Central memory CD4-positive, alpha-beta T cell (primary cell): Measurements from ENCODE around the gene CCSAP.

Experiments used
- DNase-seq: peaks from one replicate; pipeline ENCODE4 v3.0.0; 2022

CCSAP gene

DNA sequence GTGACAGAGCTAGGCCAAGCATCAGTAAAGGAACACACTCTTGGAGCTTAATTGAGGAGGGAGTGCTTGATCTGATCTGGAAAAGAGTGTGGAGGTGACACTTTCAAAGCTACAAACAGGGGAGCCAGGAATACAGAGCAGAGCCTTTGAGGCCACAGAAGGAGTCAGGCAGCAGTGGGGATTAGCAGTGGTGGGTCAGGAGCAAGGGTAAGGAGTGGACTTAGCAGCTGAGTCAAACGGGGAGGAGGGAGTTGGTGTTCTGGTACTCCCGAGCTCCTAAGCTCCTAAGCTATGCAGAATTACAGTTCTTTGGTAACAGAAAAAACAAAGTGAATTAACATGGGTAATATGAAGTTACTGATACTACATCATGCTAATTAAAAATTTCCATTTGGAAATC is 57.4 kb downstream of the CCSAP start:
- DNase-seq = no peak

DNA sequence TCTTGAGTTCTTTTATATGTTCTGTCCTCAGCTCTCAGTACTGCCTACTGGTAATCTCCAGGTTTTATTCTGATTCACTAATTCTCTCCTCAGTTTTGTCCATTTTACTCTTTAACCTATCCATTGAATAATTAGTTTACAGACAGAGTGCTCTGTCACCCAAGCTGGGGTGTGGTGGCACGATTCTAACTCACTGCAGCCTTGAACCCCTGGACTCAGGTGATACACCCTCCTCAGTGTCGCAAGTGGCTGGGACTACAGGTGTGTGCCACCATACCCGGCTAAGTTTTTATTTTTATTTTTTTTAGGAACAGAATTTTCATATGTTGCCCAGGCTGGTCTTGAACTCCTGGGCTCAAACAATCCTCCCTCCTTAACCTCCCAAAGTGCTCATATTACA is 58.0 kb downstream of the CCSAP start:
- no peak for DNase-seq

DNA sequence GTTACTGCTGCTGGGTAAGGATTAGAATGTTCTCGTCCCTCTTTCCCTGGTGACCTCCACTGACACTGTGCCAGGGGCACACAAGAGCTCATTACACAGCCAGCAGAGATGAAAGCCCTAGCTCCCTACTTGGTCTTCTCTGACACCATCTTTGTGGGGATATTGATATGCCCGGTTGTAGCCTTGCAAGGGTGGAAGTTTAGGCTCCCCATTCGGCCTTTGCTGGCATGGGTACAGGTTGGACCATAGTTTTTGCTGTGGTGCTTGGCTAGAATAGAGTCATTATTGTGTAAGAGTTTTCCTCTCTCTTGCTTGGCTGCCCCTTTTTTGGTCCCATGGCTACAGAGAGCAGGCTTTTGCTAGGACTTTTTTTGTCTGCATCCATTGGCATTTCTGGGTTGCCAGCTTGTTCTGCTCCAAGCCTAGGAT is 59.6 kb downstream of the CCSAP start:
- DNase-seq = no peak

DNA sequence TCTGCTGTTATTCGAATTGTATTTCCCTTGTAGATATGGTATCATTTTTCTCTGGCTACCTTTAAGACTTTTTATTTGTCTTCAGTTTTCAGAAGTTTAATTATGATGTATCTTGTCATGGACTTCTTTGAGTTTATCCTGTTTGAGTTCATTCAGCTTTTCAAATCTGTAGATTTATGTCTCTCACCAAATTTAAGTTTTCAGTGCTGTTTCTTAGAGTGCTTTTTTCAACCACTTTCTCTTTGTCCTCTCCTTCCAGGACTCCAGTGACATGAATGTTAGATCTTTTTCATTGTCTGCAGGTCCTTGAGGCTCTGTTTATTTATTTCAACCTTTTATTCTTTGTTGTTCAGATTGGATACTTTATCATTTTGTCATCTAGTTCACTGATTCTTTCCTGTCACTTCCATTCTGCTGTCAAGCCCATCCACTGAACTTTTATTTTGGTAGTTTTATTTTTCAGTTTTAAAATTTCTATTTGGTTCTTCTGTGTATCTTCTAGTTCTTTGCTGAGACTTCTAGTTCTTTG is 60.5 kb downstream of the CCSAP start:
- DNase-seq = no peak

DNA sequence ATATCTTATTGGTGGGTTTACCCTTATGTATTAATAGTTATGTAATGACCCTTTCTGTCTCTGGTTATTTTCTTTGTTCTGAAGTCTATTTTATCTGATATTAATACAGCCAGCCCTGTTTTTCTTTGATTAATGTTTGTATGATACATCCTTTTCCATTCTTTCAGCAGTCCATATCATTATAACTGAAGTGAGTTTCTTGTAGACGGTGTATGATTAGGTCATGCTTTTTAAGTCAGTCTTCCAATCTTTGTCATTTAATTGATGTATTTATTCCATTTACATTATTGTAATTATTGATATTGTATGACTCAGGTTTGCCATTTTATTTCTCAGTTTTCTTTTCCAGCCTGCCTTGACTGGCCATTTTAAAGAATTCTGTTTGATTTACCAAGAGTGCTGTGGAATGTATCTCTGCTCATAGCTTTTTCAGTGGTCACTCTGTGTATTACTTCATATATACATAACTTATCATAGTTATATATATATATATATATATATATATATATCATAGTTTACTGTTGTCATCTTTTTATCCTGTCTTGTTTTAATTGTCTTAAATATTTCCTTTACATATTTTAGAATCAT is 61.4 kb downstream of the CCSAP start:
- DNase-seq = no peak

DNA sequence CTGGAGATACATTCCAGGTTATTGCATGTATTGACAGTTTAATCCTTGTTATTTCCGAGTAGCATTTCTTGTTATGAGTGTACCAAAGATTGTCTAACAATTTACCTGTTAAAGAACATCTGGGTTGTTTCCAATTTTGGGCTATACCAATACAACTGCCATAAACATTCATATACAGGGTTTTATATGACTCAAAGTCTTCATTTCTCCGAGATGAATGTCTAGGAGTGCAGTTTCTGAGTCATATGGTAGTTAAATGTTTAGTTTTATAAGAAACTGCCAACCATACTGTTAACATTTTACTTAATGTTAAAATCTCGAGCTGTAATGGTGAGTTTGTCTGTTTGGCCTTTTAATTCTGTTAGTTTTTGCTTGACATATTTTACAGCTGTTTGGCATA is 61.9 kb downstream of the CCSAP start:
- DNase-seq = no peak

DNA sequence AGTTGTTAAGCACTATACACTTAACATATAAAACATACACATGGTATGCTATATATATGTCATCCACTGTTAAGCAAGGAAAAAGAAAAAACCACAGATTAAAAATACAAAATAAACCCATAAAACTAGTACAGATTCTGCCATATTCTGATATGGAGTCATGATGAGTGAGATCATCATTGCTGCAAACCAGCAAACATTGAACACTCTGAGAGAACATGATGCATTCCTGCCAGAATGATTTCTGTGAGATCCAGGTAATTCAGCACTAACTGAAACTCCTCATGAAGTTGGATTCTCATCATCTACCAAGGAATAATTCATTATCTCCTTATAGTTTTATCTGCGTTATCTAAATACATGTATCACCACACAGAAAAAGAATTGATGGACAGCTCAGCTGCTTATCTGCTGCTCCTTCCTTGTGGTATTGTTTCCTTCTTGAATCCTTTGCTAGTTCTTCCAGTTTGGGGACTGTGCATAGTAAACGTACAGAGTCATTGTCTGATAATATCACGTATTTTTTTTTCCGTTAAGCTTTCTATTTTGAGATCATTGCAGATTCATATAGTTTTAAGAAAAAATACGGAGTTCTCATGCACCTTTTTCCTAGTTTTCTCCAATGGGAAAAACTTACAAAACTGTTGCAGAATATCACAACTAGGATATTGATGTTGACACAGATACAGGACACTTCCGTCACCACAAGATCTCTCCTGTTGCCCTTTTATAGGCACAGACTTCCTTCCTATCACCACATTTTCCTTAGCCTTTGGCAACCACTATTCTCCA is 62.6 kb downstream of the CCSAP start:
- no peak for DNase-seq

DNA sequence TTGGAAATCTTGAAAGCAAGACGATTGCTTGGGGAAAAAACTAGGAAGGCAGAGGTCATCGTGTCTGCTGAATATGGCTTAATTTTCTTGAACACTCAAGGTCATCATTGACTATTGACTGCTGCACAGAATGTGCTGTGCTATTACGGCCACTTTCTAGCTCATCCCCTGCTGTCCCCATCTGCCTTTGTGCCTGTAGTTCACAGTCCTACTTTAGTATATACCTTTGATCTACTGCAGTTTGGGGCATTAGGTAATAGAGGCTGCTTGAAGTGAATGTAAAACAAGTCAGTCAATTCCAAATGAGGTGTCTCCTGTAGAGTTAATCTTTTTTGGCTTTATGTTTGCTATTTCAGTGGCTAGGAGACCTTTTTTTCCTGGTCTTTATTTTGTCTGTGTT is 63.6 kb downstream of the CCSAP start:
- DNase-seq = no peak

DNA sequence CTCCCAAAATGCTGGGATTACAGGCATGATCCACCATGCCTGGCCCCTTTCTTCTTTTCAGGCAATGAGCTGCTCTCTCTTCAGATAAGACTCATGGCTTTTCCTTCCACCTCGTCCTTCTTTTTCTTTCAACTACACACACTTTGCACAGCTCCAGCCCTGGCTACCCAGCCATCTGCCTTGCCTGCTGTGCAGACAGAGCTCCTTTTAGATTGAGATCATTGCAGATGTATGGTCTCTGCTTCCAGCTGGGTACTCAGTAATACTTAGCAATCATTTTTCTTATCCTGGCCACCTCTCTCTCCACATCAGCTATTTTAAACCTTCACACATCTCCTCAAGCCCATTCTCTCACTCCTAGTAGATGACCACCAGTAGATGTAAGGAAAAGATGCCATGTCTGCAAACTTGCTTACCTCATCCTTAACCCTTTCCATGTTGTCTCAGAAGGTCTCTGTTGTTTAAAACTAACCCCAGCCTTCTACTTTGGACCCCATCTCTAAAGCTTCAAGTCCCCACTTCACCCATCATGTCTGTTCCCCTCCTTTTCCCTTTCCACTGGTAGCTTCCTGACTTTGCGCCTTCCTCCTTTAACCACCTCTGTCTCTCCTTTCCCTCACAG is 64.6 kb downstream of the CCSAP start:
- DNase-seq = no peak

DNA sequence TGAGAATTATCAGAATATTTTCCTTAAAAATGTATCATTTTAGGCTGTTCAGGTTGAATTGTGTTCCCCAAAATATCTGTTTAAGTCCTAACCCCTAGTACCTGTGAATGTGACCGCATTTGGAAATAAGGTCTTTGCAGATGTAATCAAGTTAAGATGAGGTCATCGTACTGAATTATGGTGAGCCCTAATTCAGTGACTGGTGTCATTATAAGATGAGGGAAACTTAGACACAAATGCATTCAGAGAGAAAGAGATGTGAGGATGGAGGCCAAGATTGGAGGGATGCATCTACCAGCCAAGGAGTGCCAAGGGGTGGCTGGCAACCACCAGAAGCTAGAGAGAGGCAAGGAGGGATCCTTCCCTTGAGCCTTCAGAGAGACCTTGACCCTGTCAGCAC is 67.8 kb downstream of the CCSAP start:
- DNase-seq = no peak

DNA sequence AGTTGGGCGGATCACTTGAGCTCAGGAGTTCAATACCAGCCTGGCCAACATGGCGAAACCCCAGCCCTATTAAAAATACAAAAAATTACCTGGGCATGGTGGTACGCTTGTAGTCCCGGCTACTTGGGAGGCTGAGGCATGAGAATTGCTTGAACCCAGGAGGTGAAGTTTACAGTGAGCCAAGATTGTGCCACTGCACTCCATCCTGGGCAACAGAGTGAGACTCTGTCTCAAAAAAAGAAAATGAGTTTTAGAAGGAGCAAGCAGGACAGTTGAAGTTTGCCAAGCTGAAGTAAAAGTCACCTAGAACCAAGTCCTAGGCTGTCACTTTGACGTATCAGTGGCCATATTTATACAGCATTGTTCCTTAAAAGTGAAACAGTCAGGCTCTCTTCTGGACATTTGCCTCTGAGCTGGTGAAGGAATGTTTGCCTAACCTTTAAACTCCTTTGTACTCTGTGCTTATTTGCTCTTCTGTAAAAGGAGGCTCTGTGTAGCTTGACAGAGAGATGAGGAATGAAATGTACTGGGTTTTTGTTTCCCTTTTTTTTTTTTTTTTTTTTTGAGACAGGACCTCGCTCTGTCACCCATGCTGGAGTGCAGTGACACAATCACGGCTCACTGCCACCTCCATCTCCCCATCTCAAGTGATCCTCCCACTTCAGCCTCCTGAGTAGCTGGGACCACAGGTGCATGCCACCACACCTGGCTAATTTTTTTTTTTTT is 69.2 kb downstream of the CCSAP start:
- no peak for DNase-seq

DNA sequence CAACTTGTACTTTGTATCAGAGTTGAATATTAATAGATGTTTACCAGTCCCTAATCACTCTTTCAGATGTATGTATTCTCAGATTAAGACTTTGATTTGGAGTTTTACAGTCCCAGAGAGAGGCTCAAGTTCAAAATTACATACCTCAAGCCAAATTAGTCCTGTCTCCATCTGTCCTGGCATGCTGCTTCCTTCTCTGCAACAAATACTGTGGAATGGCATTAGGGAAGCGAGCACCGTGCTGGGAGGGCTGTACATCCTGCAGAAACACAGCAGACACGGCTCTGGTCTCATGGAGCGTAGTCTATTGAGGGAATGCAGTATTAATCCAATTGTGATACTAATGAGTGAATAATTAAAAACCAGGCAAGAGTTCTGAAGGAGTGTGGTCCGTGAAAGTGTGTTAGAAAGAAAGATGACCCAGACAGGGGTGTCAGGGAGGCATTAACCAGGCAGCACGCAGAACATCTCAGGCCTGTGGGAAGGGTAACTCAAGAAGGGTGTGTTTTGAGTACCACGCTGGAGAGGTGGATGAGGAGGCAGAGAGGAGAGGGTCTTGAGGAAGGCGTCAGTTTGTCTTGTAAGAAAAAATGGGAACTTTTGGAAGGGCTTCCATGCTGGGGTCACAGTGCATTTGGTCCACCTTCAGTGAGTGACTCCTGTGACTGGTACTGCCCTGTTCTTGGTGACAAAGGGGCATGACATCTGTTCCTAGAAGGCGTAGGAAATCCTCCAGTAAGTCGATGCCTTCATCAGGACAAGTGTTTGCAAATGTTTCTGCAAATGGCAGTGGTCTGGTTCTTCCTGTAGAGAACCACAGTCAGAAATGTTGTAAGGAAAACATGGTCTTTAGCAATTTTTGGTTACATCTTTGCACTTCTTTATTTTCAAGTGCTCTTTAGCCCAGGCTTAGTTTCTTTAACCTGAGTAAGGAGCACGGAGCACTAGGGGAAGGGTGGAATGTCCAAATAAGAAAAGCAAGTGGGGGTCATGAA is 70.4 kb downstream of the CCSAP start:
- DNase-seq = no peak

DNA sequence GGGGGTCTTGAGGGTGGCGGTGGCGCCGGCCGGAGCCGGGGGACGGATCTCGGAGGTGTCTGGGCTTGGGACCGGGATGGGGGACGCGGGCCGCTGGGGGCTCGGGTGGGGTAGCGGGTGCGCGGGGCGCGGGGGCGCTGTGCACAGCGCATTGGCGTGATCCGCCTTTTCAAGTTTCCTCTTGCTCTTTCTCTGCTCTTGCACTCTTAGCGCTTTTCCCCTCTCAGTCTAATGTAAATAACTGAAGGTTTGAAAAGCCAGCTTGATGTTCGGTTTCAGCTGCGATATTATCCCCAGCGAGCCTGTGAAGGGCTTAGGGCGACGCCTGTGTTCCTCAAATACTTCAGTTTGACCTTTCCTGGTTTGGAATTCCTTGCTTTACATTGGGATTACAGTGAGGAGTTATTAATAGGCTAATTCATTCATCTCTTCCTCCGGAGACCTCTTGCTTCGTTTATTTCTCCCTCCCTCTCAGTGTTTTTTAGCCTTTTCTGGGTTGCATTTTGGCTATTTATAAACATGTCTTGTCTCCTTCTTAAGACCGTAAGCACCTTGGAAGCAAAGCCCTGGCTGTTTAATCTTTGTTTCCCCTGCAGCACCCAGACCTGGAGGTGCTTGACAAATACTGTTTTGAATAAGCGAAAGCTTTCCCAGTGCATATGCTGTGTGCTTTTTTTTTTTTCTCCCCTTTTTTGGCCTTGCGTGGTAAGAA is 71.2 kb downstream of the CCSAP start:
- DNase-seq = peak; percentile 12
